ENCODE measurements around the gene EIF4E3.

- no peak for TF ChIP-seq CTCF (IDR thresholded peaks at IDR 0.05)
- no peak for TF ChIP-seq POLR2A (IDR thresholded peaks at IDR 0.05)
These were observed 99.5 kb downstream of the EIF4E3 start for GRCh38 chr3:71625676-71626075.
